NCI-H446 treated with DMSO at 0.1 percent for 48 hours (cell line): Measurements from ENCODE around the gene GINS2.

ENCODE experiments used
- DNase-seq: peaks from one replicate; lab custom pipeline; 2025; lab: John Stamatoyannopoulos, UW

Gene GINS2

GRCh38 chr16:85640254-85640558, 48.5 kb downstream of the GINS2 start:
- no peak for DNase-seq

GRCh38 chr16:85639529-85640253, 49.1 kb downstream of the GINS2 start:
- peak; percentile 37 for DNase-seq

- no peak for DNase-seq
Measured at GRCh38 chr16:85638695-85639409, 49.9 kb downstream of the GINS2 start.

GRCh38 chr16:85637808-85638647, 50.7 kb downstream of the GINS2 start:
- no peak for DNase-seq

- DNase-seq, result no peak
Measured at GRCh38 chr16:85637061-85637807, 51.5 kb downstream of the GINS2 start.

- DNase-seq, result no peak
Measured at GRCh38 chr16:85636234-85636812, 52.4 kb downstream of the GINS2 start.

GRCh38 chr16:85635545-85636140, 53.1 kb downstream of the GINS2 start:
- DNase-seq, result no peak

- no peak for DNase-seq
Measured at GRCh38 chr16:85634747-85635544, 53.8 kb downstream of the GINS2 start.

GRCh38 chr16:85633888-85634287, 54.9 kb downstream of the GINS2 start:
- no peak for DNase-seq

GRCh38 chr16:85633438-85633743, 55.4 kb downstream of the GINS2 start:
- no peak for DNase-seq

GRCh38 chr16:85632709-85633437, 55.9 kb downstream of the GINS2 start:
- DNase-seq, result no peak

- DNase-seq, result no peak
Measured at GRCh38 chr16:85631802-85632393, 56.9 kb downstream of the GINS2 start.

- no peak for DNase-seq
Measured at GRCh38 chr16:85631230-85631629, 57.5 kb downstream of the GINS2 start.

GRCh38 chr16:85629853-85630252, 58.9 kb downstream of the GINS2 start:
- no peak for DNase-seq

- no peak for DNase-seq
Measured at GRCh38 chr16:85629326-85629725, 59.4 kb downstream of the GINS2 start.

- no peak for DNase-seq
Measured at GRCh38 chr16:85628645-85629044, 60.1 kb downstream of the GINS2 start.

GRCh38 chr16:85628265-85628556, 60.5 kb downstream of the GINS2 start:
- no peak for DNase-seq

- no peak for DNase-seq
Measured at GRCh38 chr16:85627526-85628264, 61.1 kb downstream of the GINS2 start.

GRCh38 chr16:85627089-85627488, 61.7 kb downstream of the GINS2 start:
- no peak for DNase-seq
